RWPE2 (cell line): ENCODE data around the gene KLHL29.

ENCODE experiments used
- ATAC-seq: fragments of 200-7000 bp; cut with Tn5 transposase; 3 replicates; pipeline ENCODE4 v1.9.1; 2021; ENCODE audit warnings: low read depth
- DNase-seq: peaks from one replicate; pipeline ENCODE4 v3.0.0-alpha.2; 2020; ENCODE audit warnings: low spot score
- H3K27ac ChIP-seq: fragments of 450-650 bp; 2 replicates; pipeline ENCODE4 v1.5.1; 2017; ENCODE audit warnings: mild to moderate bottlenecking; ENCODE audit not compliant: poor library complexity, severe bottlenecking
- H3K27me3 ChIP-seq: fragments of 250-450 bp; sonication (Bioruptor Pico); 2 replicates; pipeline ENCODE4 v1.5.1; 2021; ENCODE audit warnings: mild to moderate bottlenecking, moderate library complexity; ENCODE audit not compliant: insufficient read depth, poor library complexity, severe bottlenecking
- H3K36me3 ChIP-seq: fragments of 250-450 bp; sonication (Bioruptor Pico); 2 replicates; pipeline ENCODE4 v1.5.1; 2020; ENCODE audit warnings: low read depth, mild to moderate bottlenecking, moderate library complexity
- H3K4me1 ChIP-seq: fragments of 250-450 bp; sonication (Bioruptor Pico); 2 replicates; pipeline ENCODE4 v1.5.1; 2021; ENCODE audit warnings: mild to moderate bottlenecking, moderate library complexity; ENCODE audit not compliant: insufficient read depth, poor library complexity, severe bottlenecking
- H3K4me3 ChIP-seq: fragments of 250-450 bp; sonication (Bioruptor Pico); 2 replicates; pipeline ENCODE4 v1.5.1; 2021; ENCODE audit warnings: mild to moderate bottlenecking, moderate library complexity; ENCODE audit not compliant: severe bottlenecking
- H3K9me3 ChIP-seq: fragments of 250-450 bp; sonication (Bioruptor Pico); 2 replicates; pipeline ENCODE4 v1.5.1; 2021; ENCODE audit warnings: mild to moderate bottlenecking, moderate library complexity; ENCODE audit not compliant: severe bottlenecking
- TF ChIP-seq, protein P1 (sequence below): fragments of 450-650 bp; IDR thresholded peaks from one replicate; pipeline ENCODE4 v1.5.1; 2017; ENCODE audit warnings: mild to moderate bottlenecking, moderate library complexity; ENCODE audit not compliant: poor library complexity, severe bottlenecking

KLHL29 gene

DNA sequence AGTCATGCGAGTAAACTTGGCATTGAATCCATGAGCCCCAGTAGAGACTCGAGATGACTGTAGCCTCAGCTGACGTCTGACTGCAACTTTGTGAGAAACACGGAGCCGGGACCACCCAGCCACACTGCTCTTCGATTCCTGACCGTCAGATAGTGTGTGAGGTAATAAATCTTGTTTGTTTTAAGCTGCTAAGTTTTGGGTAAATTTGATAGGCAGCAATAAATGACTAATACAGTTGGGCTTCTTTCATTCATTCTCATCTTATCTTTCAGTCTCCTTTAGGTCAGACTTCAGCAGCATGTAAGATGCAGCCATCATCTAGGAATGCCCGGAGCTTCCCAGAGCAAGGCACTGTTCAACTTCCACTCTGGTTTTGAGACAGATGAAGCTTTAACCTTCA is 8.0 kb upstream of the KLHL29 start:
- Histone ChIP-seq H3K4me3 (no peak overlapping the region), H3K27ac (no peak overlapping the region), H3K9me3 (no peaks in the 10 kb centered on the region), H3K4me1 (peaks cover 27% of the 10 kb centered on the region), H3K36me3 (no peaks in the 10 kb centered on the region), H3K27me3 (no peaks in the 10 kb centered on the region)
- TF ChIP-seq, protein P1, sequence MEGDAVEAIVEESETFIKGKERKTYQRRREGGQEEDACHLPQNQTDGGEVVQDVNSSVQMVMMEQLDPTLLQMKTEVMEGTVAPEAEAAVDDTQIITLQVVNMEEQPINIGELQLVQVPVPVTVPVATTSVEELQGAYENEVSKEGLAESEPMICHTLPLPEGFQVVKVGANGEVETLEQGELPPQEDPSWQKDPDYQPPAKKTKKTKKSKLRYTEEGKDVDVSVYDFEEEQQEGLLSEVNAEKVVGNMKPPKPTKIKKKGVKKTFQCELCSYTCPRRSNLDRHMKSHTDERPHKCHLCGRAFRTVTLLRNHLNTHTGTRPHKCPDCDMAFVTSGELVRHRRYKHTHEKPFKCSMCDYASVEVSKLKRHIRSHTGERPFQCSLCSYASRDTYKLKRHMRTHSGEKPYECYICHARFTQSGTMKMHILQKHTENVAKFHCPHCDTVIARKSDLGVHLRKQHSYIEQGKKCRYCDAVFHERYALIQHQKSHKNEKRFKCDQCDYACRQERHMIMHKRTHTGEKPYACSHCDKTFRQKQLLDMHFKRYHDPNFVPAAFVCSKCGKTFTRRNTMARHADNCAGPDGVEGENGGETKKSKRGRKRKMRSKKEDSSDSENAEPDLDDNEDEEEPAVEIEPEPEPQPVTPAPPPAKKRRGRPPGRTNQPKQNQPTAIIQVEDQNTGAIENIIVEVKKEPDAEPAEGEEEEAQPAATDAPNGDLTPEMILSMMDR, result no peak
- no peak for DNase-seq
- ATAC-seq, result no peak

GRCh38 chr2:23377771-23378170 is 7.2 kb upstream of the KLHL29 start:
- TF ChIP-seq, protein P1, result no peak
- Histone ChIP-seq H3K36me3 (no peaks in the 10 kb centered on the region), H3K27ac (peak overlapping the region; percentile 14), H3K27me3 (no peaks in the 10 kb centered on the region), H3K4me1 (peaks cover 27% of the 10 kb centered on the region), H3K9me3 (no peaks in the 10 kb centered on the region), H3K4me3 (no peak overlapping the region)
- DNase-seq, result no peak
- ATAC-seq, result peak; percentile 35; the same call in 1 of the 3 replicates

DNA sequence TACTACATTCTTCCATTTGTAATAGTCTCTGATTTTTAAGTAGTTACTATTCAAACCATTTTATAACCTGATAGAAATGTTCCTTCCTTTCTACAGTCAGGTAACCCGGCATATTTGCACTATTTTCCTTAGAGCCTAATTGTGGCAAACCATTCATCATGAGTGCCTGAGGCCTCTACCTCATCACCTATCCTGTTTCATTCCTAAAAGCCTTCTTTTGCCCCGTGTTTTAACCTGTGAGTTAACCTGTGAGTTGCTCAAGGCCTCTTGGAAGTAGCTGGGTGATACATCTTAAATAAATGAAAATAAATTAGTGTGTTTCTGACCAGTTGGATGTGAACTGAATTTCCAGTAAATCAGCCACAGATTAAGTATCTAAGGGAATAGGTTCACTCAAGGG is 6.5 kb upstream of the KLHL29 start:
- H3K27me3 ChIP-seq, result no peaks in the 10 kb centered on the region
- H3K9me3 ChIP-seq, result no peaks in the 10 kb centered on the region
- peak overlapping the region; percentile 14 for H3K27ac ChIP-seq
- TF ChIP-seq, protein P1, result no peak
- no peak overlapping the region for H3K4me3 ChIP-seq
- ATAC-seq (peak; percentile 33), DNase-seq (no peak)
- peaks cover 27% of the 10 kb centered on the region for H3K4me1 ChIP-seq
- H3K36me3 ChIP-seq, result no peaks in the 10 kb centered on the region

- peaks cover 27% of the 10 kb centered on the region for H3K4me1 ChIP-seq
- TF ChIP-seq, protein P1, result no peak
- no peak overlapping the region for H3K4me3 ChIP-seq
- H3K36me3 ChIP-seq, result no peaks in the 10 kb centered on the region
- H3K9me3 ChIP-seq, result no peaks in the 10 kb centered on the region
- no peak for DNase-seq
- no peaks in the 10 kb centered on the region for H3K27me3 ChIP-seq
- no peak for ATAC-seq
- peak overlapping the region; percentile 14 for H3K27ac ChIP-seq
These were observed 5.7 kb upstream of the KLHL29 start for GRCh38 chr2:23379220-23379695.

DNA sequence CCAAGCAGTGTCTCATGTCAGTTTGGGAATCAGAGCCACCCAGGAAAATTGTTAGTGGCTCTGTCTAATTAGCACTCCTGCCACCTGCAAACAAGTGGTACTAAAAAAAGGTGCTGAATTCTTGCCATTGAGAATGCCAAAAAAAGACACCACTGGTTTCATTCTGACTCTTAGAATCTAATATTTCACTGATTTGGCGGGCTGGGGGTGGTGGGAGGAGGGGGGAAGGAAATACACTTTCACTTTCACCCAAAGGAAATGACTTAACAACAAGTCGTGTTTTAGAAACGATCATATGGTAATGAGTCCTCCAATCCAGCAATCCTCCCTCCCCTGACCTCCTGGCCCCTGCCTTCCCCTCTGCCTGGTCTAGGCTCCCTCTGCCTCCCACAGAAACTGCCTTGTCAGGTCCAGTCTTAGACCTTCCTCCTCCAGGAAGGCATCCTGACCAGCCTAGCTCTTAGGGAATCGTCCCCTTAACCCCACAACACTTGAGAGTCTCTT is 4.4 kb upstream of the KLHL29 start:
- Histone ChIP-seq H3K4me1 (peaks cover 27% of the 10 kb centered on the region), H3K27me3 (no peaks in the 10 kb centered on the region), H3K4me3 (no peak overlapping the region), H3K9me3 (no peaks in the 10 kb centered on the region), H3K27ac (peak overlapping the region; percentile 61), H3K36me3 (no peaks in the 10 kb centered on the region)
- DNase-seq (no peak), ATAC-seq (peak; percentile 18; the same call in 2 of the 3 replicates)
- TF ChIP-seq, protein P1, result no peak
